Colon (tissue), 2 donors: ENCODE measurements around the gene EFNB3.

ENCODE experiments used
- FAIRE-seq: peaks from 2 replicates; lab custom pipeline; 2012; peaks lifted over from hg19 to GRCh38; lab: Jason Lieb, UNC
- donor health status: control.
- donor health status: control.

EFNB3 gene

GRCh38 chr17:7700510-7700909 is 4.5 kb upstream of the EFNB3 start:
- no peak for FAIRE-seq

- FAIRE-seq, result no peak
Measured at GRCh38 chr17:7701681-7702080, 3.3 kb upstream of the EFNB3 start.

DNA sequence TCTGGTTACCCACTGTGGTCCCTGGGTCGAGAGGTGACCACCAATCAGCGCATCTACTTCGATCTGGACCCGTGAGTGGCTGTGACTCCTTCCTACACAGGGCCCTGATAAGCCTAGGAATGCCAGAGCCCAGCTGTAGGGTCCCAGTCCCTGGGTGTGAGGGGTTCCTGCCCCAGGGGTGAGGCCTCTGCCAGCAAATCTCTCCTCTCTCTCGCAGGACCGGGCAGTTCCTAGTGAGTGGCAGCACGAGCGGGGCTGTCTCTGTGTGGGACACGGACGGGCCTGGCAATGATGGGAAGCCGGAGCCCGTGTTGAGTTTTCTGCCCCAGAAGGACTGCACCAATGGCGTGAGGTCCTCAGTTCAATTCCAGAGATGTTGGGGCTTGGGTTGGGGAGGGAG is 2.2 kb upstream of the EFNB3 start:
- no peak for FAIRE-seq

DNA sequence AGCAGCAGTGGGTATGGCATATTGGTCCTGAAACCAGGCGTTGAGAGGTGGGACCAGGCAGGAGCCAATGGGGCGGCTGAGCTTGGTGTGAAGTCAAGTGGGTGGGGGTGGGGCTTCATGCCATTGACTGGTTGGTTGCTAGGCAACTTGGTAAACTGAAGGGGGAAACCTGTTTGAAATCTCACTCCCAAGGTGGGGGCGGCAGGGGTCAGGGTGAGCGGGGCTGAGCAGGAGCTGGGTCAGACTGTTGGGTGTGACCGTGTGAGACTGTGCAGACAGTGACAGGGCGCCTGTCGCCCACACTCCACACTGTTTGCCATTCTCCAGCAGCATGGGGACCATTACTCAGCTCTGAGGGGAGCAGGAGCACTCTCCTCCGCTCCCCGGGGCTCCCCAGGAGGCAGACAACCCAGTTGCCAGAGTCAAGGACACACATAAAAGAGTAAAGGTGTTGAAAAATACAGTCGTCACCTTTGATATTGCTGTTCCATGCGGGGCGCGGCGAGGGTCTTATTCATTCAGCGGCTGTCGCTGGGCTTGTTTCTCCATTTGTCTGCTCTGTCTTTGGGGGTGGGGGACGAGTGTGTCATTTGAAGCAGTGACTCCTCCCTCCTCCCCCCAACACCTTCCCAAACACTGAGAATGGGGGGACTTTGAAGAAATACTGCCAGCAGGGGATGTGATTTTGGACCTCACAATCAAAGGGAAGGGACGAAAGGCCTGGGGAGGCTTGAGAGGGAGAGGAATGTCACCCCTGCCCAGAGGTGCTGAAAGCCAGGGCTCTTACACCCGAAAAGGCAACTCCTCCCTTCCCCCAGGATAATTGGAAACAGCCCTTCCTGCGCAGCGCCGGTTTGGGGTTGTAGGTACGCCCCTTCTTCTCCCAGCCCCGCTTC is 1.2 kb upstream of the EFNB3 start:
- FAIRE-seq, result no peak

DNA sequence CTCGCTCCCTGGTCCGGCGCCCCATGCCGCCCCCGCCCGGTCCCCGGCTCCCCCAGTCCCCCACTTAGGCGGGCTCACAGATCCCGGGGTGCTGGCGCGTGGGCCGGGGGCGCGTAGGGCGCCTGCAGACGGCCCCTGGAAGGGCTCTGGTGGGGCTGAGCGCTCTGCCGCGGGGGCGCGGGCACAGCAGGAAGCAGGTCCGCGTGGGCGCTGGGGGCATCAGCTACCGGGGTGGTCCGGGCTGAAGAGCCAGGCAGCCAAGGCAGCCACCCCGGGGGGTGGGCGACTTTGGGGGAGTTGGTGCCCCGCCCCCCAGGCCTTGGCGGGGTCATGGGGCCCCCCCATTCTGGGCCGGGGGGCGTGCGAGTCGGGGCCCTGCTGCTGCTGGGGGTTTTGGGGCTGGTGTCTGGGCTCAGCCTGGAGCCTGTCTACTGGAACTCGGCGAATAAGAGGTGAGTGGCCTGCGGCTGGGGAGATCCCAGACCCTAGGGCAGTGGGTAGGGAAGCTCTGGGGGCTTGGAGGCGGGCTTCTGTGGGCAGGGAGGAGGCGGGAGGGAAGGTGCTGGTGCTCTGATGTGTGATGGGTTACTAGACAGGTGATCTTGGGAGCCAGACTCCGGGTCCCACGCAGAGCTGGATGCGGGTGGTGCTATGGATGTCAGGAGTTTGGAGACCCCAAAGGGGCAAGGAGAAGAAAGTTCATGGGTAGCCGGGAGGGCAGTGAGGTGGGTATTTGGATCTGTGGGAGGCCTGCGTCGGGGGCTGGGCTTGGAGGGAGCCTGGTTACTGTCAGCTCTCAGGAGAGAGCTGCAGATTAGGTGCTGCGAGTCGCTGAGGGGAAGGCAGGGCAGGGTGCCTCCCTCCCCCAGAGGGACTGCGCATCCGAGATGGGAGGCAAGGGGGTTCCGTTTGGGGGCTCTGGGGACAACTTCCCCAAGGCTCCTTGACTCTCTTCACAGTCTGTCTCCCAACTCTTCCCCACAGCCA is 560 bp downstream of the EFNB3 start:
- no peak for FAIRE-seq

GRCh38 chr17:7706631-7707354 is 1.8 kb downstream of the EFNB3 start:
- FAIRE-seq, result no peak

DNA sequence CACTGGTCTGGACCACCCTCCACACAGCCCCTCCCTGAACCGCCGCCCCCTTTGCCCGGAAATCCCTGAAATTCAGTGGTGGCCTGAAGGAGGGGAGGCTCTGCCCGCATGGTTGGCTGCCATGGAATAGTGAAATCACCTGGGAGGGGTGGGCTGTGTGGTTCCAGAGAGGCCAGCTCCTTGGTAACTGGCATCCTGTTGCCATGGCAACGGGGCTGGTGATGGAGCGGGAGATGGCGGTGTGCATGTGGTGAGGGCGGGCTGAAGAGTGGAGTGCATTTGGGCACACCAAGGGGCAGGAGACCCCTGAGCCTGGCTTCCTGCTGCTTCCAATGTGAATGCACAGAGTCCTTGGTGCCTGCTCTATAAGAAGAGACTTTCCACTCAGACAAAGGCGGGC is 2.4 kb downstream of the EFNB3 start:
- FAIRE-seq, result no peak

- FAIRE-seq, result no peak
Measured at GRCh38 chr17:7707858-7708750, 3.1 kb downstream of the EFNB3 start.

GRCh38 chr17:7709031-7709430 is 4.0 kb downstream of the EFNB3 start:
- no peak for FAIRE-seq

DNA sequence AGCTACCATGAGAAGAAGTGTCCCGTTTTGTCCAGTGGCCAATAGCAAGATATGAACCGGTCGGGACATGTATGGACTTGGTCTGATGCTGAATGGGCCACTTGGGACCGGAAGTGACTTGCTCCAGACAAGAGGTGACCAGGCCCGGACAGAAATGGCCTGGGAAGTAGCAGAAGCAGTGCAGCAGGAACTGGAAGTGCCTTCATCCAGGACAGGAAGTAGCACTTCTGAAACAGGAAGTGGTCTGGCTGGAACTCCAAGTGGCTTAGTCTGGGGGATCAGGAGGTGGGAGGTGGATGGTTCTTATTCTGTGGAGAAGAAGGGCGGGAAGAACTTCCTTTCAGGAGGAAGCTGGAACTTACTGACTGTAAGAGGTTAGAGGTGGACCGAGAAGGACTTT is 5.3 kb downstream of the EFNB3 start:
- FAIRE-seq, result no peak

- no peak for FAIRE-seq
Measured at GRCh38 chr17:7711051-7711755, 6.2 kb downstream of the EFNB3 start.

GRCh38 chr17:7712111-7712771 is 7.2 kb downstream of the EFNB3 start:
- no peak for FAIRE-seq

- FAIRE-seq, result no peak
Measured at GRCh38 chr17:7713782-7714181, 8.8 kb downstream of the EFNB3 start.

DNA sequence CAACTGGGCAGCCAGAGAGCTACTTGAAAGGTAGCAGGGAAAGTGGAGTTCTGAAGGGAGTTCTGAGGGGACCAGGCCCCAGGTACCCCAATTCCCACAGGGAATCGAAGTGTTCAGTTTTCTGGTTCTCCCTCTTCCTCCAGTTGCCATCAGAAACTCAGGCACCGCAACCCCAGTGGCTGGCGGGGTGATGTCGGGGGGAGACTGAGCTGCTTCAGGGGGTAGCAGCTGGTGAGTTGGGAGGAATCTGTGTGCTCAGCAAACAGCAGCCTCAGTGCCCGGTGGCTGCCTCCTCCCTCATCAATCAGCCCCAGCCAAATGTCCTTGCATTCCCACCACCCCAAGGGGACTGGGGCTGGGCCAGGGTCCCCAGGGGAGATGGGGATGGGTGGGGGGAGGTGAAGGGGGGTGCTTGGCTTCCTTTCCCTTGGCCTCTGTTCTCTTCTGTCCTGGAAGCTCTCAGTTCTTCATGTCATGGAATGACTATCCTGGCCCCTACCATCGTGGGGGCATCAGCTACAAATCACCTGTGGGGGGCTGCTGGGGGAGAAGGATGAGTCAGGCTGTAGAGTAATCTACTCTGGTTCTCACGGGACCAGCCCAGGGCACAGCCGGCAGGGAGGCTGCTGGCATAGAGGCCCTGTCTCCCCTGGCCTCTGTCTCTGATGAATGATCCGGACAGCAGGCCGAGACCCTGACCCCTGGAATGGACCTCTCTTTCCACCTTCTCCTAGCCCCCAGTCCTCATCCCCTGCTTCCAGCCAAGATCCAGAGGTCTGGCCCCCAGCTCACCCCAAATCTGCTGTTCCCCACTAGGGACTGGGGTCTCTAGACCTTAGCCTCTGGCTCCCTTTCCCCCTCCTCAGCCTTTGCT is 10.0 kb downstream of the EFNB3 start:
- no peak for FAIRE-seq

DNA sequence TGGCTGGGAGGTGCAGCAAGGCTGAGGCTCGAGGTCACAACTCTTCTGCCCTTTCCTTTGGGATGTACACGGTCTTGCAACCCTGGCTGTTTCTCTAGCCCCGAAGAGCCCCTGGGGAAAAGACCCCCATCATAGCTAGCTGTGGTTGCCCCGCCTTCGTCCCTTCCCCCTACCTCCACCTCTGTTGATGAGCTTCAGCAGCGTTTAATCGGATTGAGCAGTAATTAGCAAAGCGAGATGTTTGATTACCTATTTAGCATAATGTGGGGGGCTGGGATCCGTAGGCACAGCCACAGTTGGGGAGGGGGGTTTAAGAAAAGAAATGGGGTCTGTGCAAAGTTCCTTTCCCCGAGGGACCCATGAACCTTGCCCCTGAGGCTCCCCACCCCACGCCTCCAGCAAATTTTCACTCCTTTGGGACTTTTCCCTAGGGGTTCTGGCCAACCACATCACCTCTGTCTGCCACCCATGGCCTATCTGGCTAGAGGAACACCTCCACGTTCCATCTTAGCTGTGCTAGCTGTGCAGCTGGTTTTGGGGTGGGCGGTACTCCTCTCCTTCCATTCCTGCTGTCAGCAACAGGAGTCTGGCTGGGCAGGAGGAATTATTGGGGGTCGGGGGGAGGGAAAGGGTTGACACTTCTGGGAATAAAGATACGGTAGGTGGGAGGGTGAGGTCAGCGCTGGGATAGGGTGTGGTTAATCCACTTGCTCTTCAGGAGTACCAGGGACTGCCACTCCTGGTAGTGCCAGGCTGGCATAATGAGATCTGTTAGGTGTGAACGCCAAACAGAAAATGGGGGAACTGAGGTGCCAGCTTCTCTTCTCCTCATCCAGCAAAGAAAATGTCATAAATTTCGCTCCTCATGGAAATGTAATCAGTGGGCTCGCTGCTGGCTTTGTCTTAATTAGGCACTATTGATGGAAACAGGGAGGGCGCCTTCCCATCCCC is 11.2 kb downstream of the EFNB3 start:
- no peak for FAIRE-seq

- no peak for FAIRE-seq
Measured at GRCh38 chr17:7716901-7717755, 12.1 kb downstream of the EFNB3 start, which contains the start of gene DNAH2. Gene DNAH2, plus strand, starts transcription at chr17:7717744. Its CDS starts 1,991 bp downstream, at chr17:7719735.
